H7 (cell line): ENCODE measurements around the gene MLLT1. TPM values are rescaled to one million over a fixed set of nuclear protein-coding genes. Genes with fewer than 3 reads are reported as not detected.
A peak's percentile ranks its signal among the peaks of the same experiment; 100 is the strongest.

Experiments used
- DNase-seq: peaks from one replicate; pipeline ENCODE4 v3.0.0; 2012
- H3K27me3 ChIP-seq: 2 replicates; pipeline ENCODE4 v1.6.0; 2011; ENCODE audit warnings: mild to moderate bottlenecking, low read length; ENCODE audit not compliant: control insufficient read depth, insufficient read depth
- H3K36me3 ChIP-seq: replicated peaks from 2 replicates; pipeline ENCODE4 v1.5.1; 2011; ENCODE audit warnings: low read length; ENCODE audit not compliant: control insufficient read depth, insufficient read depth
- H3K4me3 ChIP-seq: 2 replicates; pipeline ENCODE4 v1.5.1; 2011; ENCODE audit warnings: low read depth, mild to moderate bottlenecking, control low read depth, low read length, moderate library complexity; ENCODE audit not compliant: insufficient read depth
- total RNA-seq: library from RNA; depleted of rRNA; stranded (reverse); fragments of >200 nt; shearing (Covaris generic); gene quantifications from 2 replicates; pipeline ENCODE4 v1.2.3, GENCODE V29; 2014; rRNA removed

MLLT1 gene
- total RNA-seq, 1 experiment from 2014 or later = 17.3 TPM

- Histone ChIP-seq H3K27me3 (no peaks in the 10 kb centered on the region), H3K4me3 (no peak overlapping the region), H3K36me3 (no peaks in the 10 kb centered on the region)
- DNase-seq = no peak
These were observed 94.5 kb downstream of the MLLT1 start for GRCh38 chr19:6185093-6185834.

GRCh38 chr19:6181119-6181518 lies 98.7 kb downstream of the MLLT1 start:
- Histone ChIP-seq H3K27me3 (no peaks in the 10 kb centered on the region; the same call in 1 of the 2 replicates), H3K4me3 (no peak overlapping the region), H3K36me3 (no peaks in the 10 kb centered on the region)
- no peak for DNase-seq

GRCh38 chr19:6173190-6173589 lies 106.6 kb downstream of the MLLT1 start:
- Histone ChIP-seq H3K36me3 (no peaks in the 10 kb centered on the region), H3K27me3 (no peaks in the 10 kb centered on the region; the same call in 1 of the 2 replicates), H3K4me3 (no peak overlapping the region)
- no peak for DNase-seq

GRCh38 chr19:6172074-6172863 lies 107.5 kb downstream of the MLLT1 start:
- no peaks in the 10 kb centered on the region; the same call in 1 of the 2 replicates for H3K27me3 ChIP-seq
- no peak overlapping the region for H3K4me3 ChIP-seq

GRCh38 chr19:6167115-6167514 lies 112.7 kb downstream of the MLLT1 start:
- no peak for DNase-seq
- Histone ChIP-seq H3K36me3 (no peaks in the 10 kb centered on the region), H3K4me3 (no peak overlapping the region), H3K27me3 (no peaks in the 10 kb centered on the region)

More at GRCh38 chr19:6172074-6172863, 107.5 kb downstream of the MLLT1 start:
- no peaks in the 10 kb centered on the region for H3K36me3 ChIP-seq
- no peak for DNase-seq

GRCh38 chr19:6164906-6165531 lies 114.8 kb downstream of the MLLT1 start:
- Histone ChIP-seq H3K4me3 (no peak overlapping the region), H3K27me3 (no peaks in the 10 kb centered on the region), H3K36me3 (no peaks in the 10 kb centered on the region)
- no peak for DNase-seq

GRCh38 chr19:6161271-6161850 lies 118.4 kb downstream of the MLLT1 start:
- DNase-seq = peak; percentile 68
- Histone ChIP-seq H3K4me3 (no peak overlapping the region), H3K27me3 (no peaks in the 10 kb centered on the region), H3K36me3 (no peaks in the 10 kb centered on the region)

Other genes starting within 250 kb of the MLLT1 start
- 2.9 and 3.8 TPM in 2 replicates for gene RFX2, start 169.5 kb downstream of the MLLT1 start, total RNA-seq
- gene ACSBG2, start 144.3 kb downstream of the MLLT1 start, total RNA-seq = not detected in 2 replicates
- not detected in 2 replicates for gene ACER1, start 53.6 kb upstream of the MLLT1 start, total RNA-seq
- gene CLPP, start 81.6 kb upstream of the MLLT1 start, total RNA-seq = 90.1 and 95.6 TPM in 2 replicates
- 74.3 and 90.4 TPM in 2 replicates for gene ALKBH7, start 92.8 kb upstream of the MLLT1 start, total RNA-seq
- gene PSPN, start 96.0 kb upstream of the MLLT1 start, total RNA-seq = 1.4 and 1.7 TPM in 2 replicates
- gene GTF2F1, start 113.2 kb upstream of the MLLT1 start, total RNA-seq = 53.6 and 59.9 TPM in 2 replicates
- gene KHSRP, start 144.8 kb upstream of the MLLT1 start, total RNA-seq = 223 and 266 TPM in 2 replicates
- 0.11 and 1.2 TPM in 2 replicates for gene SLC25A41, start 153.8 kb upstream of the MLLT1 start, total RNA-seq
- gene SLC25A23, start 179.8 kb upstream of the MLLT1 start, total RNA-seq = 25.9 and 31.6 TPM in 2 replicates
- gene CRB3, start 184.3 kb upstream of the MLLT1 start, total RNA-seq = 4.9 and 5.5 TPM in 2 replicates
- 0.59 and 1.1 TPM in 2 replicates for gene DENND1C, start 201.8 kb upstream of the MLLT1 start, total RNA-seq
- 1.4 and 2.9 TPM in 2 replicates for gene TUBB4A, start 222.3 kb upstream of the MLLT1 start, total RNA-seq